Fibroblast of pulmonary artery (primary cell): ENCODE measurements around the gene BRAP.
"Not testable (repeated sequence)": the region's sequence is repeated elsewhere in the genome, so short reads cannot be mapped to it uniquely, and the experiment has no call there.

Source experiments
- DNase-seq: peaks from one replicate; pipeline ENCODE4 v3.0.0-alpha.2; 2010; ENCODE audit warnings: low read depth
- H3K4me3 ChIP-seq: replicated peaks from 2 replicates; pipeline ENCODE4 v1.5.1; 2011; ENCODE audit warnings: low read depth, mild to moderate bottlenecking, control low read depth, low read length, moderate library complexity
- TF ChIP-seq, protein P1 (sequence below): IDR thresholded peaks from 2 replicates; pipeline ENCODE4 v1.5.1; 2011; ENCODE audit warnings: mild to moderate bottlenecking, control low read depth, low read length, inconsistent platforms; ENCODE audit errors: missing control alignments

The BRAP gene

GRCh38 chr12:111624540-111624939 is 61.2 kb downstream of the BRAP start:
- no peak for DNase-seq
- H3K4me3 ChIP-seq, result no peak overlapping the region
- TF ChIP-seq, protein P1, sequence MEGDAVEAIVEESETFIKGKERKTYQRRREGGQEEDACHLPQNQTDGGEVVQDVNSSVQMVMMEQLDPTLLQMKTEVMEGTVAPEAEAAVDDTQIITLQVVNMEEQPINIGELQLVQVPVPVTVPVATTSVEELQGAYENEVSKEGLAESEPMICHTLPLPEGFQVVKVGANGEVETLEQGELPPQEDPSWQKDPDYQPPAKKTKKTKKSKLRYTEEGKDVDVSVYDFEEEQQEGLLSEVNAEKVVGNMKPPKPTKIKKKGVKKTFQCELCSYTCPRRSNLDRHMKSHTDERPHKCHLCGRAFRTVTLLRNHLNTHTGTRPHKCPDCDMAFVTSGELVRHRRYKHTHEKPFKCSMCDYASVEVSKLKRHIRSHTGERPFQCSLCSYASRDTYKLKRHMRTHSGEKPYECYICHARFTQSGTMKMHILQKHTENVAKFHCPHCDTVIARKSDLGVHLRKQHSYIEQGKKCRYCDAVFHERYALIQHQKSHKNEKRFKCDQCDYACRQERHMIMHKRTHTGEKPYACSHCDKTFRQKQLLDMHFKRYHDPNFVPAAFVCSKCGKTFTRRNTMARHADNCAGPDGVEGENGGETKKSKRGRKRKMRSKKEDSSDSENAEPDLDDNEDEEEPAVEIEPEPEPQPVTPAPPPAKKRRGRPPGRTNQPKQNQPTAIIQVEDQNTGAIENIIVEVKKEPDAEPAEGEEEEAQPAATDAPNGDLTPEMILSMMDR, result no peak

- H3K4me3 ChIP-seq, DNase-seq: not testable (repeated sequence)
These were observed 67.9 kb downstream of the BRAP start for GRCh38 chr12:111617841-111618240.

GRCh38 chr12:111616177-111616623 is 69.6 kb downstream of the BRAP start:
- TF ChIP-seq, protein P1, result no peak
- H3K4me3 ChIP-seq, result no peak overlapping the region
- DNase-seq, result peak; percentile 74

GRCh38 chr12:111607239-111607638 is 78.5 kb downstream of the BRAP start:
- TF ChIP-seq, protein P1, result no peak
- no peak for DNase-seq
- H3K4me3 ChIP-seq, result no peak overlapping the region

GRCh38 chr12:111606767-111607230 is 79.0 kb downstream of the BRAP start:
- TF ChIP-seq, protein P1, result no peak
- DNase-seq, result no peak
- no peak overlapping the region for H3K4me3 ChIP-seq

GRCh38 chr12:111605911-111606766 is 79.6 kb downstream of the BRAP start:
- no peak for DNase-seq
- TF ChIP-seq, protein P1, result no peak
- no peak overlapping the region for H3K4me3 ChIP-seq

DNA sequence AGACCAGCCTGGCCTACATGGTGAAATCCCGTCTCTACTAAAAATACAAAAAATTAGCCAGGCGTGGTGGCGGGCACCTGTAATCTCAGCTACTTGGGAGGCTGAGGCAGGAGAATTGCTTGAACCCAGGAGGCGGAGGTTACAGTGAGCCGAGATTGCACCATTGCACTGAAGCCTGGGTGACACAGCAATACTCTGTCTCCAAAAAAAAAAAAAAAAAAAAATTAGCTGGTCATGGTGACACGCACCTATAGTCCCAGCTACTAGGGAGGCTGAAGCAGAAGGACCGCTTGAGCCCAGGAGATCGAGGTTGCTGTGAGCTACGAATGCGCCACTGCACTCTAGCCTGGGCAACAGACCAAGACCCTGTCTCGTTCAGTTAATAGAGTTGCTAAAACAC is 82.9 kb downstream of the BRAP start:
- not testable (repeated sequence) for H3K4me3 ChIP-seq, DNase-seq

DNA sequence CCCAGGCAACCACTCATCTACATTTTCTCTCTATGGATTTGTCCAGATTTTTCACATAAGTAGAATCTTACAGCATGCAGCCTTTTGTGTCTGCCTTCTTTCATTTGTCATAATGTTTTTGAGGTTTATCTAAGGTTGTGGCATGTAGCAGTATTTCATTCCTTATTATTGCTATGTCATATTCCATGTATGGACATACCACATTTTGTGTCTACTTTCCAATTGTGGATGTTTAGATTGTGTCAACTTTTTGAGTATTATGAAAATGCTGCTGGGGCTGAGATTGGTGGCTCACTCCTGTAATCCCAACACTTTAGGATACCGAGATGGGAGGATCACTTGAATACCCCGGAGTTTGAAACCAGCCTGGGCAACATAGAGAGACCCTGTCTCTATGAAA is 83.4 kb downstream of the BRAP start:
- DNase-seq, result no peak
- no peak overlapping the region for H3K4me3 ChIP-seq
- TF ChIP-seq, protein P1, result no peak

GRCh38 chr12:111600986-111601385 is 84.8 kb downstream of the BRAP start:
- H3K4me3 ChIP-seq, DNase-seq: not testable (repeated sequence)
